GM12875 (cell line): ENCODE data around the gene C2orf69.

Source experiments
- H3K4me3 ChIP-seq: one replicate; pipeline ENCODE4 v1.5.1; 2011; ENCODE audit warnings: low read depth, low read length, control low read depth
- CTCF ChIP-seq: IDR thresholded peaks from 2 replicates; pipeline ENCODE4 v1.5.1; 2011; ENCODE audit warnings: low read depth, mild to moderate bottlenecking, control low read depth, inconsistent platforms, low read length, moderate library complexity, borderline replicate concordance; ENCODE audit not compliant: insufficient read depth

C2orf69 gene

GRCh38 chr2:199911052-199911876 is at the start of gene C2orf69:
TSS of gene C2orf69 (plus strand) at chr2:199911293. CDS start at chr2:199911439, 146 bp downstream.
- peak within 1 kb of the TSS; percentile 69 for H3K4me3 ChIP-seq
- no peak for TF ChIP-seq CTCF

- TF ChIP-seq CTCF = no peak
These were observed 48.3 kb upstream of the C2orf69 start for GRCh38 chr2:199862788-199863187.

GRCh38 chr2:199865905-199866304 is 45.2 kb upstream of the C2orf69 start:
- H3K4me3 ChIP-seq = no peak overlapping the region
- no peak for TF ChIP-seq CTCF

More at GRCh38 chr2:199862788-199863187, 48.3 kb upstream of the C2orf69 start:
- no peak overlapping the region for H3K4me3 ChIP-seq

GRCh38 chr2:199868431-199869226 is 42.5 kb upstream of the C2orf69 start:
- no peak for TF ChIP-seq CTCF
- H3K4me3 ChIP-seq = no peak overlapping the region

GRCh38 chr2:199869227-199869541 is 41.9 kb upstream of the C2orf69 start:
- TF ChIP-seq CTCF = no peak
- no peak overlapping the region for H3K4me3 ChIP-seq

- no peak for TF ChIP-seq CTCF
- H3K4me3 ChIP-seq = no peak overlapping the region
These were observed 41.4 kb upstream of the C2orf69 start for GRCh38 chr2:199869653-199870052.

- no peak for TF ChIP-seq CTCF
- no peak overlapping the region for H3K4me3 ChIP-seq
These were observed 40.5 kb upstream of the C2orf69 start for GRCh38 chr2:199870581-199870980.
